HepG2 (cell line): ENCODE data around the gene LRRC51. TPM values are rescaled to one million over a fixed set of nuclear protein-coding genes. Genes with fewer than 3 reads are reported as not detected.

ENCODE experiments used
- GTF3A ChIP-seq: sonication (generic); formaldehyde crosslinking; conservative IDR thresholded peaks from 2 replicates; pipeline ENCODE4 v1.4.0; 2020; ENCODE audit warnings: mild to moderate bottlenecking, missing genetic modification reagents
- HNF4G ChIP-seq, 2 experiments: sonication (generic) in 1 of 2; formaldehyde crosslinking in 1 of 2; IDR thresholded peaks; 2 replicates each; pipeline versions ENCODE4 v1.4.0 to v1.6.1; 2011 to 2020; ENCODE audit warnings: borderline replicate concordance in 2 of 2, low read depth in 2 of 2, mild to moderate bottlenecking in 2 of 2, low read length in 1 of 2, missing genetic modification reagents in 1 of 2, moderate library complexity in 1 of 2
- KLF16 ChIP-seq, 2 experiments: sonication (generic) in 1 of 2; formaldehyde crosslinking in 1 of 2; IDR thresholded peaks; 2 replicates each; pipeline versions ENCODE4 v1.6.1 to v1.8.0; 2016 to 2023; ENCODE audit warnings: missing genetic modification reagents in 2 of 2, missing compliant biosample characterization in 1 of 2
- MLLT10 ChIP-seq: sonication (generic); formaldehyde crosslinking; IDR thresholded peaks from 2 replicates; pipeline ENCODE4 v1.4.0; 2020; ENCODE audit warnings: missing genetic modification reagents
- ZNF121 ChIP-seq: sonication (generic); formaldehyde crosslinking; IDR thresholded peaks from 2 replicates; pipeline ENCODE4 v1.5.0; 2020; ENCODE audit warnings: mild to moderate bottlenecking, missing genetic modification reagents
- ZNF136 ChIP-seq: sonication (generic); formaldehyde crosslinking; IDR thresholded peaks from 2 replicates; pipeline ENCODE4 v1.8.1; 2022; ENCODE audit warnings: low read depth, mild to moderate bottlenecking, moderate library complexity, missing genetic modification reagents
- ZNF296 ChIP-seq: sonication (generic); formaldehyde crosslinking; conservative IDR thresholded peaks from 2 replicates; pipeline ENCODE4 v1.5.0; 2020; ENCODE audit warnings: mild to moderate bottlenecking, missing genetic modification reagents
- ZNF615 ChIP-seq: sonication (generic); formaldehyde crosslinking; IDR thresholded peaks from 2 replicates; pipeline ENCODE4 v1.5.0; 2020; ENCODE audit warnings: mild to moderate bottlenecking, missing genetic modification reagents, borderline replicate concordance
- ZNF660 ChIP-seq: sonication (generic); formaldehyde crosslinking; IDR thresholded peaks from 2 replicates; pipeline ENCODE4 v1.5.1; 2020; ENCODE audit warnings: mild to moderate bottlenecking, low read depth, missing genetic modification reagents, borderline replicate concordance
- ZNF720 ChIP-seq: sonication (generic); formaldehyde crosslinking; IDR thresholded peaks from 2 replicates; pipeline ENCODE4 v1.4.0; 2020; ENCODE audit warnings: missing genetic modification reagents
- polyA plus RNA-seq, 8 experiments: library from polyadenylated mRNA; depleted of rRNA in 3 of 8; stranded (reverse) in 7 of 8; unstranded in 1 of 8; fragments of >200 nt; fragmentation: Illumina TruSeq in 4 of 8; extraction: Trizol in 4 of 8; gene quantifications; 2 replicates each; pipeline versions ENCODE4 v1.2.1 to v1.2.3, GENCODE V29; 2011 to 2016; ENCODE audit warnings: low read depth in 4 of 8, missing spikeins in 1 of 8, mixed read lengths in 1 of 8; ENCODE audit not compliant: insufficient read depth in 1 of 8
- total RNA-seq, 5 experiments: library from RNA; depleted of rRNA; stranded (reverse); fragments of >200 nt; fragmentation: Illumina TruSeq; extraction: Trizol; gene quantifications; 2 replicates each; pipeline ENCODE4 v1.2.3, GENCODE V29; 2016; ENCODE audit warnings: low read depth in 1 of 5
- TF ChIP-seq, protein P1 (sequence below): sonication (generic); formaldehyde crosslinking; IDR thresholded peaks from 2 replicates; pipeline ENCODE4 v1.5.1; 2020; ENCODE audit warnings: mild to moderate bottlenecking, missing genetic modification reagents
- TF ChIP-seq, protein P2 (sequence below): IDR thresholded peaks from 2 replicates; pipeline ENCODE4 v1.6.1; 2016; ENCODE audit warnings: missing compliant biosample characterization, missing genetic modification reagents, borderline replicate concordance
- TF ChIP-seq, protein P3 (sequence below): sonication (generic); formaldehyde crosslinking; IDR thresholded peaks from 2 replicates; pipeline ENCODE4 v1.5.0; 2020; ENCODE audit warnings: missing genetic modification reagents, mild to moderate bottlenecking, borderline replicate concordance
- TF ChIP-seq, protein P4 (sequence below): sonication (generic); formaldehyde crosslinking; IDR thresholded peaks from 2 replicates; pipeline ENCODE4 v1.4.0; 2020; ENCODE audit warnings: missing genetic modification reagents, borderline replicate concordance
- TF ChIP-seq, protein P5 (sequence below): sonication (generic); formaldehyde crosslinking; IDR thresholded peaks from 2 replicates; pipeline ENCODE4 v1.9.0; 2022; ENCODE audit warnings: missing genetic modification reagents, mild to moderate bottlenecking, borderline replicate concordance
- TF ChIP-seq, protein P6 (sequence below): sonication (generic); formaldehyde crosslinking; IDR thresholded peaks from 2 replicates; pipeline ENCODE4 v1.4.0; 2020; ENCODE audit warnings: missing genetic modification reagents; ENCODE audit errors: not compliant biosample characterization

LRRC51 gene
- total and polyA plus RNA-seq, 2 of the 13 experiments (the other 11 are each of a cell fraction or from before 2014, with no cell fraction given) = 5.3 to 6.0 TPM

DNA sequence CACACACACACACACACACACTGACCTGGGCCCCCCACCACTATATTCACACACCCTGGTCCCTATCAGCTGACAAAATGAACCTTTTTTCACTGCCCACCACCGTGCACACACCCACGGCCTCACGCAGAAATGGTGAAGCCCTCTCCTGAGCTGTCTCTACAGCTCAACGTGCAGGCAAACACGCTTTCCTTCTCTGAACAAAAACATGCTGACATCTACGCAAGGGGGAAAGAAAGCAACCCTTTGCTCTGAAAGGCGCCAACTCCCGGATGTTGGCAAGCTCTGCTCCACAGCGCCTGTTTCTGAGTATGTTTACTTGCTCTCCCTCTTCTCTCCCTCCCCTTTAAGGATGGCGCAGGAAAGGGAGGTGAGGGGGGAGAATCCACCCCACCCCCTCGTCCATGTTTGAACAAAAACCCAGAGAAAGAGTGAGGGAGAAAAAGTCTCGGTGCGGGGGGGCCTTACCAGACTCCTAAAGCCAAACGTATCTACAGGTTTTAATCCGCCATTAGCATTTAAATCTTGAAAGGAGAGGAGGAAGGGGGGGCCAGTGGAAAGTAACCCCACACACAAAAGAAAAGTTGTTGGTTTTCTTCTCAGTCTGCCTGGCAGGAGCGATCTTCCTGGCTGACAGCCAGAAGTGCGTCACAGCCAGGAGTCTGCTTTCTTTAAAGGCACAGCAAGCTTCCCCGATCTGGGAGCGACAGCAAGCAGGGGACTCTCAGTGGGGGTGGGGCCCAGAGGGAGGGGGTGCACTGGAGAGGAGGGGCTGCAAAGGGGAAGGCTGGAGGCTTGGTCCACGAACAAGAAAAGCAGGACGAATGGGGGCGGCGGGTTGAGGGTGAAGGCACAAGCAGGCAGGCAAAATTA is 39.9 kb upstream of the LRRC51 start (continued):
- TF ChIP-seq, protein P1, sequence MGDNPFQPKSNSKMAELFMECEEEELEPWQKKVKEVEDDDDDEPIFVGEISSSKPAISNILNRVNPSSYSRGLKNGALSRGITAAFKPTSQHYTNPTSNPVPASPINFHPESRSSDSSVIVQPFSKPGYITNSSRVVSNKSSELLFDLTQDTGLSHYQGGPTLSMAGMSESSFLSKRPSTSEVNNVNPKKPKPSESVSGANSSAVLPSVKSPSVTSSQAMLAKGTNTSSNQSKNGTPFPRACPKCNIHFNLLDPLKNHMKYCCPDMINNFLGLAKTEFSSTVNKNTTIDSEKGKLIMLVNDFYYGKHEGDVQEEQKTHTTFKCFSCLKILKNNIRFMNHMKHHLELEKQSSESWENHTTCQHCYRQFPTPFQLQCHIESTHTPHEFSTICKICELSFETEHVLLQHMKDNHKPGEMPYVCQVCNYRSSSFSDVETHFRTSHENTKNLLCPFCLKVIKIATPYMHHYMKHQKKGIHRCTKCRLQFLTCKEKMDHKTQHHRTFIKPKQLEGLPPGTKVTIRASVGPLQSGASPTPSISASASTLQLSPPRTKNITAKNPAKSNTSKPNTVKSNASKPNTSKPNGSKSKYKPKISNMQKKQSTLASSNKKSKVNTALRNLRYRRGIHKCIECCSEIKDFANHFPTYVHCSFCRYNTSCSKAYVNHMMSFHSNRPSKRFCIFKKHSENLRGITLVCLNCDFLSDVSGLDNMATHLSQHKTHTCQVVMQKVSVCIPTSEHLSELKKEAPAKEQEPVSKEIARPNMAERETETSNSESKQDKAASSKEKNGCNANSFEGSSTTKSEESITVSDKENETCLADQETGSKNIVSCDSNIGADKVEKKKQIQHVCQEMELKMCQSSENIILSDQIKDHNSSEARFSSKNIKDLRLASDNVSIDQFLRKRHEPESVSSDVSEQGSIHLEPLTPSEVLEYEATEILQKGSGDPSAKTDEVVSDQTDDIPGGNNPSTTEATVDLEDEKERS = no peak
- TF ChIP-seq, protein P2, sequence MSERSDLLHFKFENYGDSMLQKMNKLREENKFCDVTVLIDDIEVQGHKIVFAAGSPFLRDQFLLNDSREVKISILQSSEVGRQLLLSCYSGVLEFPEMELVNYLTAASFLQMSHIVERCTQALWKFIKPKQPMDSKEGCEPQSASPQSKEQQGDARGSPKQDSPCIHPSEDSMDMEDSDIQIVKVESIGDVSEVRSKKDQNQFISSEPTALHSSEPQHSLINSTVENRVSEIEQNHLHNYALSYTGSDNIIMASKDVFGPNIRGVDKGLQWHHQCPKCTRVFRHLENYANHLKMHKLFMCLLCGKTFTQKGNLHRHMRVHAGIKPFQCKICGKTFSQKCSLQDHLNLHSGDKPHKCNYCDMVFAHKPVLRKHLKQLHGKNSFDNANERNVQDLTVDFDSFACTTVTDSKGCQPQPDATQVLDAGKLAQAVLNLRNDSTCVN (CRISPR knock-in tag) = no peak
- TF ChIP-seq HNF4G (IDR thresholded peaks at IDR 0.05; ENCODE audit: borderline replicate concordance, low read depth, low read length) = no peak
- TF ChIP-seq HNF4G (CRISPR knock-in tag; IDR thresholded peaks at IDR 0.05; ENCODE audit: borderline replicate concordance, low read depth) = no peak
- no peak for TF ChIP-seq MLLT10 (CRISPR knock-in tag)
- peak in 1 of 2 experiments; percentile 16; a peak in 1 of 4 replicates for TF ChIP-seq KLF16 (CRISPR knock-in tag; IDR thresholded peaks at IDR 0.05)
- no peak for TF ChIP-seq GTF3A (CRISPR knock-in tag)
- TF ChIP-seq, protein P3, sequence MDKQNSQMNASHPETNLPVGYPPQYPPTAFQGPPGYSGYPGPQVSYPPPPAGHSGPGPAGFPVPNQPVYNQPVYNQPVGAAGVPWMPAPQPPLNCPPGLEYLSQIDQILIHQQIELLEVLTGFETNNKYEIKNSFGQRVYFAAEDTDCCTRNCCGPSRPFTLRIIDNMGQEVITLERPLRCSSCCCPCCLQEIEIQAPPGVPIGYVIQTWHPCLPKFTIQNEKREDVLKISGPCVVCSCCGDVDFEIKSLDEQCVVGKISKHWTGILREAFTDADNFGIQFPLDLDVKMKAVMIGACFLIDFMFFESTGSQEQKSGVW (CRISPR knock-in tag) = no peak
- TF ChIP-seq, protein P4, sequence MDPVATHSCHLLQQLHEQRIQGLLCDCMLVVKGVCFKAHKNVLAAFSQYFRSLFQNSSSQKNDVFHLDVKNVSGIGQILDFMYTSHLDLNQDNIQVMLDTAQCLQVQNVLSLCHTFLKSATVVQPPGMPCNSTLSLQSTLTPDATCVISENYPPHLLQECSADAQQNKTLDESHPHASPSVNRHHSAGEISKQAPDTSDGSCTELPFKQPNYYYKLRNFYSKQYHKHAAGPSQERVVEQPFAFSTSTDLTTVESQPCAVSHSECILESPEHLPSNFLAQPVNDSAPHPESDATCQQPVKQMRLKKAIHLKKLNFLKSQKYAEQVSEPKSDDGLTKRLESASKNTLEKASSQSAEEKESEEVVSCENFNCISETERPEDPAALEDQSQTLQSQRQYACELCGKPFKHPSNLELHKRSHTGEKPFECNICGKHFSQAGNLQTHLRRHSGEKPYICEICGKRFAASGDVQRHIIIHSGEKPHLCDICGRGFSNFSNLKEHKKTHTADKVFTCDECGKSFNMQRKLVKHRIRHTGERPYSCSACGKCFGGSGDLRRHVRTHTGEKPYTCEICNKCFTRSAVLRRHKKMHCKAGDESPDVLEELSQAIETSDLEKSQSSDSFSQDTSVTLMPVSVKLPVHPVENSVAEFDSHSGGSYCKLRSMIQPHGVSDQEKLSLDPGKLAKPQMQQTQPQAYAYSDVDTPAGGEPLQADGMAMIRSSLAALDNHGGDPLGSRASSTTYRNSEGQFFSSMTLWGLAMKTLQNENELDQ (CRISPR knock-in tag) = no peak
- TF ChIP-seq, protein P5, sequence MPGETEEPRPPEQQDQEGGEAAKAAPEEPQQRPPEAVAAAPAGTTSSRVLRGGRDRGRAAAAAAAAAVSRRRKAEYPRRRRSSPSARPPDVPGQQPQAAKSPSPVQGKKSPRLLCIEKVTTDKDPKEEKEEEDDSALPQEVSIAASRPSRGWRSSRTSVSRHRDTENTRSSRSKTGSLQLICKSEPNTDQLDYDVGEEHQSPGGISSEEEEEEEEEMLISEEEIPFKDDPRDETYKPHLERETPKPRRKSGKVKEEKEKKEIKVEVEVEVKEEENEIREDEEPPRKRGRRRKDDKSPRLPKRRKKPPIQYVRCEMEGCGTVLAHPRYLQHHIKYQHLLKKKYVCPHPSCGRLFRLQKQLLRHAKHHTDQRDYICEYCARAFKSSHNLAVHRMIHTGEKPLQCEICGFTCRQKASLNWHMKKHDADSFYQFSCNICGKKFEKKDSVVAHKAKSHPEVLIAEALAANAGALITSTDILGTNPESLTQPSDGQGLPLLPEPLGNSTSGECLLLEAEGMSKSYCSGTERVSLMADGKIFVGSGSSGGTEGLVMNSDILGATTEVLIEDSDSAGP (CRISPR knock-in tag) = peak; percentile 99
- no peak for TF ChIP-seq ZNF660
- TF ChIP-seq ZNF296 = no peak
- no peak for TF ChIP-seq ZNF121
- TF ChIP-seq, protein P6, sequence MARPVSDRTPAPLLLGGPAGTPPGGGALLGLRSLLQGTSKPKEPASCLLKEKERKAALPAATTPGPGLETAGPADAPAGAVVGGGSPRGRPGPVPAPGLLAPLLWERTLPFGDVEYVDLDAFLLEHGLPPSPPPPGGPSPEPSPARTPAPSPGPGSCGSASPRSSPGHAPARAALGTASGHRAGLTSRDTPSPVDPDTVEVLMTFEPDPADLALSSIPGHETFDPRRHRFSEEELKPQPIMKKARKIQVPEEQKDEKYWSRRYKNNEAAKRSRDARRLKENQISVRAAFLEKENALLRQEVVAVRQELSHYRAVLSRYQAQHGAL (CRISPR knock-in tag) = no peak
- TF ChIP-seq ZNF615 (CRISPR knock-in tag) = no peak
- TF ChIP-seq ZNF720 (CRISPR knock-in tag) = no peak
- no peak for TF ChIP-seq ZNF136 (CRISPR knock-in tag)
